Heart left ventricle (tissue), 16 donors: ENCODE results near the gene TAS2R31. TPM values are rescaled to one million over a fixed set of nuclear protein-coding genes. Genes with fewer than 3 reads are reported as not detected.

ENCODE experiments used
- ATAC-seq, 4 donors: fragments of 200-7000 bp; cut with Tn5 transposase; one replicate each; pipeline ENCODE4 v1.9.1; 2020 to 2022; ENCODE audit warnings: moderate library complexity in 4 of 4, mild to moderate bottlenecking in 3 of 4, moderate number of reproducible peaks in 1 of 4
- DNase-seq, 5 donors: peaks; one replicate each; pipeline ENCODE4 v3.0.0-alpha.2; 2020
- H3K27ac ChIP-seq, 12 donors: fragments of 200-600 bp; sonication (generic) in 4 of 12; one replicate each; pipeline versions ENCODE4 v1.5.0 to v1.8.0; 2016 to 2022; ENCODE audit warnings: mild to moderate bottlenecking in 2 of 12
- H3K27me3 ChIP-seq, 9 donors: fragments of 200-600 bp; sonication (generic) in 2 of 9; one replicate each; pipeline versions ENCODE4 v1.5.1 to v1.8.0; 2016 to 2022; ENCODE audit warnings: mild to moderate bottlenecking in 3 of 9
- H3K36me3 ChIP-seq, 9 donors: fragments of 200-600 bp; sonication (generic) in 2 of 9; one replicate each; pipeline versions ENCODE4 v1.5.0 to v1.8.0; 2018 to 2022; ENCODE audit warnings: mild to moderate bottlenecking in 2 of 9
- H3K4me1 ChIP-seq, 12 donors: fragments of 200-600 bp; sonication (generic) in 4 of 12; one replicate each; pipeline versions ENCODE4 v1.5.0 to v1.8.0; 2016 to 2022; ENCODE audit warnings: mild to moderate bottlenecking in 3 of 12
- H3K4me3 ChIP-seq, 12 donors: fragments of 200-600 bp; sonication (generic) in 4 of 12; one replicate each; pipeline versions ENCODE4 v1.5.0 to v1.8.0; 2017 to 2022; ENCODE audit warnings: mild to moderate bottlenecking in 9 of 12, moderate library complexity in 4 of 12
- H3K9me3 ChIP-seq, 12 donors: fragments of 200-600 bp; sonication (generic) in 4 of 12; one replicate each; pipeline versions ENCODE4 v1.5.0 to v1.8.0; 2016 to 2022; ENCODE audit warnings: mild to moderate bottlenecking in 1 of 12
- CTCF ChIP-seq, 12 donors: fragments of 200-600 bp; sonication (generic) in 4 of 12; IDR thresholded peaks; one replicate each; pipeline versions ENCODE4 v1.5.0 to v1.8.0; 2018 to 2022; ENCODE audit warnings: antibody characterized with exemption in 12 of 12, mild to moderate bottlenecking in 5 of 12
- POLR2A ChIP-seq, 2 donors: fragments of 450-650 bp; IDR thresholded peaks; one replicate each; pipeline ENCODE4 v1.6.1; 2017; ENCODE audit warnings: antibody characterized with exemption in 2 of 2, mild to moderate bottlenecking in 2 of 2, moderate library complexity in 2 of 2
- WGBS, 4 donors: extraction: QIAGEN DNeasy Blood & Tissue Kit in 2 of 4; methylation state at CpG; one replicate each; pipeline versions ENCODE4 v1.1.5 to v1.1.7; 2013 to 2018; 5-methylcytosine and 5-hydroxymethylcytosine counted together
- intact Hi-C, 10 donors: fragments of 100-400 bp; cut with DNase I; formaldehyde crosslinking; loops; one replicate each; pipeline versions ENCODE4 v1.11.1 to v1.14.2; 2022
- polyA plus RNA-seq, 2 donors: library from polyadenylated mRNA; stranded (reverse); fragments of 200-250 nt; gene quantifications; one replicate each; pipeline ENCODE4 v1.2.3, GENCODE V29; 2013
- total RNA-seq, 9 donors: library from RNA; depleted of rRNA in 2 of 9; stranded (reverse); fragments of >200 nt in 2 of 9; fragmentation: NEBNext Ultra II Directional in 3 of 9; extraction: Animal tissue kit (Norgen Biotek cat#: 25700) in 3 of 9; gene quantifications; one replicate each; pipeline versions ENCODE4 v1.1.0 to v1.2.4, GENCODE V29; 2016 to 2023
- donor health status: ischemic (EF 13 %, LVEDD 7.1; RV severe dilation, severe dysfunction).
- donor health status: healthy with polysubstance abuse.
- donor health status: DM: no; HTN: yes; CAD: no.
- donor health status: DM: no; HTN: no; CAD: no.
- donor health status: ischemic (EF 25% LVEDD 6.9; RV normal size, moderate dysfunction).
- donor health status: ischemic (EF 25% LVEDD 5.7; RV mildly dilated, moderate dysfunction).
- donor health status: healthy.
- donor health status: DM: yes; HTN: yes; CAD: no.
- donor health status: ischemic (EF 35%, LVEDD 5.7; RV mildly dilated, moderate dysfunction).
- donor health status: nonischemic (EF 11% LVEDD 7.7; RV severe dilation, severe dysfunction).
- donor health status: DM: yes; HTN: yes; CAD: no.
- donor health status: PGD.
- donor health status: ischemic (EF 29% LVEDD 5.4; RV normal size, mild dysfunction).
- donor health status: nonischemic (EF 23%, LVEDD 6.1; RV moderate dilation, normal function).

The TAS2R31 gene
- total and polyA plus RNA-seq, 11 donors = 0.48 to 1.8 (median 0.62) TPM; not detected in 4

- H3K4me3 ChIP-seq = no peak within 1 kb of the TSS
- no peak within 1 kb of the TSS for H3K27ac ChIP-seq
- DNase-seq (no peak), ATAC-seq (no peak)
- H3K9me3 ChIP-seq = peaks cover 0 to 10% (median 0%) of the 10 kb centered on the region in 12 donors
- H3K4me1 ChIP-seq = peaks cover 0 to 7% (median 0%) of the 10 kb centered on the region in 12 donors
- H3K36me3 ChIP-seq = peaks cover 0 to 5% (median 0%) of the 10 kb centered on the region in 9 donors
- no peaks in the 10 kb centered on the region for H3K27me3 ChIP-seq
- intact Hi-C loops = no loop called here
- TF ChIP-seq CTCF (IDR thresholded peaks at IDR 0.05) (no peak), POLR2A (IDR thresholded peaks at IDR 0.05) (no peak)
- 47 to 70% (median 49%) methylated on average over 2 of the region's 2 CpGs for WGBS, 4 donors
Measured at GRCh38 chr12:10986812-10987211, 44.4 kb downstream of the TAS2R31 start, which contains the start of gene TAS2R50. Gene TAS2R50, minus strand, starts transcription at chr12:10986912. Its CDS starts 52 bp downstream, at chr12:10986860.

GRCh38 chr12:10982244-10982643 is 49.0 kb downstream of the TAS2R31 start:
- intact Hi-C loops = no loop called here
- Histone ChIP-seq H3K27ac (no peak overlapping the region), H3K4me1 (peaks cover 0 to 7% (median 0%) of the 10 kb centered on the region in 12 donors), H3K27me3 (no peaks in the 10 kb centered on the region), H3K9me3 (no peaks in the 10 kb centered on the region), H3K36me3 (no peaks in the 10 kb centered on the region), H3K4me3 (no peak overlapping the region)
- WGBS, 4 donors = 89 to 94% (median 91%) methylated on average over 5 of the region's 5 CpGs
- TF ChIP-seq CTCF (IDR thresholded peaks at IDR 0.05) (no peak), POLR2A (IDR thresholded peaks at IDR 0.05) (no peak)
- ATAC-seq = no peak
- no peak for DNase-seq

Other genes starting within 250 kb of the TAS2R31 start
- not detected for gene TAS2R7, start 228.8 kb downstream of the TAS2R31 start, total RNA-seq
- not detected for gene TAS2R7, start 228.8 kb downstream of the TAS2R31 start, polyA plus RNA-seq
- under 1 TPM in 1 of 9 donors, not detected in 8; 0.50 TPM for gene TAS2R8, start 224.1 kb downstream of the TAS2R31 start, total RNA-seq
- not detected for gene TAS2R8, start 224.1 kb downstream of the TAS2R31 start, polyA plus RNA-seq
- gene TAS2R9, start 221.2 kb downstream of the TAS2R31 start, total RNA-seq = under 1 TPM in 1 of 9 donors, not detected in 8; 0.27 TPM
- gene TAS2R9, start 221.2 kb downstream of the TAS2R31 start, polyA plus RNA-seq = not detected
- gene TAS2R10, start 205.0 kb downstream of the TAS2R31 start, total RNA-seq = under 1 TPM in 3 of 9 donors, not detected in 6; 0.37 to 0.51 (median 0.41) TPM
- not detected for gene TAS2R10, start 205.0 kb downstream of the TAS2R31 start, polyA plus RNA-seq
- gene PRR4, start 181.9 kb downstream of the TAS2R31 start, total RNA-seq = 1 to 10 TPM in 6 of 9 donors, under 1 TPM in 1, not detected in 2; 0.85 to 3.9 (median 1.7) TPM
- 1 to 10 TPM; 2.9 to 5.5 TPM for gene PRR4, start 181.9 kb downstream of the TAS2R31 start, polyA plus RNA-seq
- 10 to 100 TPM in 3 of 9 donors, 1 to 10 TPM in 6; 1.7 to 13.5 (median 8.6) TPM for gene PRH1, start 147.2 kb downstream of the TAS2R31 start, total RNA-seq
- gene PRH1, start 147.2 kb downstream of the TAS2R31 start, polyA plus RNA-seq = 1 to 10 TPM; 1.9 to 2.8 TPM
- gene TAS2R13, start 121.8 kb downstream of the TAS2R31 start, total RNA-seq = 1 to 10 TPM in 1 of 9 donors, under 1 TPM in 8; 0.26 to 1.0 (median 0.46) TPM
- under 1 TPM; 0.07 to 0.30 TPM for gene TAS2R13, start 121.8 kb downstream of the TAS2R31 start, polyA plus RNA-seq
- gene PRH2, start 102.2 kb downstream of the TAS2R31 start, total RNA-seq = not detected
- gene PRH2, start 102.2 kb downstream of the TAS2R31 start, polyA plus RNA-seq = not detected
- 1 to 10 TPM in 2 of 9 donors, under 1 TPM in 7; 0.35 to 1.2 (median 0.70) TPM for gene TAS2R14, start 92.1 kb downstream of the TAS2R31 start, total RNA-seq
- gene TAS2R14, start 92.1 kb downstream of the TAS2R31 start, polyA plus RNA-seq = under 1 TPM; 0.29 to 0.95 TPM
- under 1 TPM in 8 of 9 donors, not detected in 1; 0.27 to 0.93 (median 0.39) TPM for gene TAS2R50, start 44.5 kb downstream of the TAS2R31 start, total RNA-seq
- gene TAS2R50, start 44.5 kb downstream of the TAS2R31 start, polyA plus RNA-seq = under 1 TPM; 0.10 to 0.27 TPM
- gene TAS2R20, start 33.1 kb downstream of the TAS2R31 start, total RNA-seq = 1 to 10 TPM in 2 of 9 donors, under 1 TPM in 6, not detected in 1; 0.36 to 1.1 (median 0.55) TPM
- gene TAS2R20, start 33.1 kb downstream of the TAS2R31 start, polyA plus RNA-seq = under 1 TPM; 0.18 to 0.27 TPM
- 1 to 10 TPM in 3 of 9 donors, under 1 TPM in 5, not detected in 1; 0.44 to 2.5 (median 0.86) TPM for gene TAS2R19, start 8.8 kb downstream of the TAS2R31 start, total RNA-seq
- under 1 TPM in 1 of 2 donors, not detected in 1; 0.17 TPM for gene TAS2R19, start 8.8 kb downstream of the TAS2R31 start, polyA plus RNA-seq
- gene TAS2R46, start 30.9 kb upstream of the TAS2R31 start, total RNA-seq = 1 to 10 TPM in 2 of 9 donors, under 1 TPM in 3, not detected in 4; 0.37 to 1.6 (median 0.79) TPM
- gene TAS2R46, start 30.9 kb upstream of the TAS2R31 start, polyA plus RNA-seq = not detected
- under 1 TPM in 2 of 9 donors, not detected in 7; 0.37 to 0.88 TPM for gene TAS2R43, start 60.9 kb upstream of the TAS2R31 start, total RNA-seq
- gene TAS2R43, start 60.9 kb upstream of the TAS2R31 start, polyA plus RNA-seq = not detected
- gene TAS2R30, start 103.2 kb upstream of the TAS2R31 start, total RNA-seq = 1 to 10 TPM in 4 of 9 donors, under 1 TPM in 5; 0.47 to 1.5 (median 0.82) TPM
- gene TAS2R30, start 103.2 kb upstream of the TAS2R31 start, polyA plus RNA-seq = under 1 TPM in 1 of 2 donors, not detected in 1; 0.15 TPM
- 10 to 100 TPM; 13.0 to 24.5 (median 16.9) TPM for gene SMIM10L1, start 139.8 kb upstream of the TAS2R31 start, total RNA-seq
- gene SMIM10L1, start 139.8 kb upstream of the TAS2R31 start, polyA plus RNA-seq = 10 to 100 TPM; 12.9 to 23.7 TPM
- gene TAS2R42, start 155.5 kb upstream of the TAS2R31 start, total RNA-seq = not detected
- not detected for gene TAS2R42, start 155.5 kb upstream of the TAS2R31 start, polyA plus RNA-seq
- gene PRB3, start 238.3 kb upstream of the TAS2R31 start, total RNA-seq = not detected
- not detected for gene PRB3, start 238.3 kb upstream of the TAS2R31 start, polyA plus RNA-seq